Myocyte (in vitro differentiated cells): ENCODE data around the gene TESK2. TPM values are rescaled to one million over a fixed set of nuclear protein-coding genes. Genes with fewer than 3 reads are reported as not detected.
A peak's percentile ranks its signal among the peaks of the same experiment; 100 is the strongest.

ENCODE experiments used
- DNase-seq: peaks from one replicate; pipeline ENCODE4 v3.0.0-alpha.2; 2012; ENCODE audit warnings: low read depth
- total RNA-seq: library from RNA; depleted of rRNA; stranded (reverse); fragments of >200 nt; gene quantifications from 2 replicates; pipeline ENCODE4 v1.2.3, GENCODE V29; 2014

TESK2 gene
- total RNA-seq, 1 donor from 2014 or later: 1.7 TPM

DNA sequence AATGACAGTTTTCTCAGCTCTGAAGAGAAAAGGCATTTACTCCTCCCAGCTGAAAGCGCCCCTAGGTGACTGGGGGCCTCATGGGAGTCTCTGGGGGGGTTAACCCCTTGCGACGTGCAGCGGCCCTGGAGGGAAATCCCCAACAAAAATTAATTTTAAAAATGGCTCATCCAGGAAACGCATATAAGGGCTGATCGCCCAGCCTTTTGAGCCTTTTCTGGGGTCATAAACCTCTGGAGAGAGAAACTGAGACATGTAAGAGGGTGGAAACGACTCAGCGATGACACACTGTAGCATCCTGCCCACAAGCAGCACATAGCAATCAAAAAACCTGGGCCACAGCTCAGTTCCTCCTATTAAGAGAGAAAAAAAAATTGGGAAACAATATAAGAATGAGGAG is 184.6 kb downstream of the TESK2 start:
- no peak for DNase-seq

GRCh38 chr1:45305231-45305630 is 185.7 kb downstream of the TESK2 start:
- DNase-seq: no peak

- peak; percentile 60 for DNase-seq
Measured at GRCh38 chr1:45304311-45305081, 186.5 kb downstream of the TESK2 start.

- peak; percentile 98 for DNase-seq
Measured at GRCh38 chr1:45303520-45304310, 187.2 kb downstream of the TESK2 start.

DNA sequence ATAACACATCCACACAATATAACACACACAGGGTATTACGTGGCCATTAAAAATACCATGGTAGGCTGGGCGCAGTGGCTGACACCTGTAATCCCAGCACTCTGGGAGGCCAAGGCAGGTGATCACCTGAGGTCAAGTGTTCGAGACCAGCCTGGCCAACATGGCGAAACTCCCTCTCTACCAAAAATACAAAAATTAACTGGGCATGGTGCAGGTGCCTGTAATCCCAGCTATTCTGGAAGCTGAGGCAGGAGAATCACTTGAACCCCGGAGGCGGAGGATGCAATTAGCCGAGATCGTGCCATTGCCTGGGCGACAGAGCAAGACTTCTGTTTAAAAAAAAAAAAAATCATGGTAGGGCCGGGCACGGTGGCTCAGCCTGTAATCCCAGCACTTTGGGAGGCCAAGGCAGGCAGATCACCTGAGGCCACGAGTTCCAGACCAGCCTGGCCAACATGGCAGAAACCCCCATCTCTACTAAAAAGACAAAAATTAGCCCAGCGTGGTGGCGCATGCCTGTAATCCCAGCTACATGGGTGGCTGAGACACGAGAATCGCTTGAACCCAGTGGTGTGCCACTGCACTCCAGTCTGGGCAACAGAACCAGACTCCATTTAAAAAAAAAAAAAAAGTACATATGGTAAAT is 188.3 kb downstream of the TESK2 start:
- DNase-seq: no peak

DNA sequence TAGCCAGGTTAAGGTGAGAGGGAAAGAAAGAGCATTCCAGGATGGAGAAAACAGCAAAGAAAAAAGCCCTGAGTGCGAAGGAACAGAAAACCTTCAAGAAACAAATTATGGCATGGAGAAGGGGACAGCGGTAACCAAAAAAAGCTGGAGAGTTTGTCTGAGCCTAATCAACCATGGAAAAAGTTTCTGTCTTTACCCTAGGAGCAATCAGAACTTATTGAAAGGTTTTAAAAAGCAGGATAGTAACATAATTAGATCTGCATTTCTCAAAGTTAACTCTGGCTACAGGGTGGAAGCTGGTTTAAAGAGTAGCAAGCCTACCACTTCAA is 190.3 kb downstream of the TESK2 start:
- no peak for DNase-seq

DNA sequence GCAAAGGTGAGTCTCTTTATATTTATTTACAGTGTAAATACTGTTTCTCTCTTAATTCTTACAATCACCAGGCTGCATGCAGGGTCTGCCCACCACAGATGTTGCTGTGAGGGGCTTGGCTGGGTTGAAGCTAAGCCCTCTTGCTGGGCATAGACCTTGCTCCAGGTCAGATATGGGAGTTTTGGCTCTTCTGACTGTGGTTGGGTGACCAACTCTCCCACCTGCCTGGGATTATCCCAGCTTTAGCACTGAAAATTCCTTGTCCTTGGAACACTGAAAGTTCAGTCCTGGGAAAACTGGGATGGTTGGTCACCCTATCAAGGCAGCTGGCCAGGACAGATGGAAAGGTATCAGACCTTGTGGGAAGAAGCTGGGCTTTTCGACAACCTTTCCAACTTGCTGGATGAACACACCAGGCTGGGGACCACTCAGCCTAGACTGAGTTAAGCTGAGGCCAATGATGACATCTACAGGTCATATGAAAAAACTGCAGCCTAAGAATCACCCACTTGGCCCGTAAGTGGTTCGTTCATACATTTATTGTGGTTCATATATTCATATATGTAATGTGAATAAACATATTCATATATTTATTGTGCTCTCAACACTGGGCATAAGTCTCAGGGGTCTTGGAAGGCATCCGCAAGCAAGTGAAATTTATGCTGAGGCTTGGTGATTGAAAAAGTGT is 190.8 kb downstream of the TESK2 start:
- peak; percentile 77 for DNase-seq

GRCh38 chr1:45299296-45299695 is 191.7 kb downstream of the TESK2 start:
- DNase-seq: no peak

GRCh38 chr1:45297666-45298356 is 193.2 kb downstream of the TESK2 start:
- DNase-seq: no peak

Other genes starting within 250 kb of the TESK2 start
- not detected in 2 replicates for gene HPDL, start 164.3 kb downstream of the TESK2 start, total RNA-seq
- 4.6 and 4.7 TPM in 2 replicates for gene TOE1, start 151.0 kb downstream of the TESK2 start, total RNA-seq
- gene MUTYH, start 150.7 kb downstream of the TESK2 start, total RNA-seq: 10.7 and 12.9 TPM in 2 replicates
- gene CCDC163, start 8.9 kb upstream of the TESK2 start, total RNA-seq: 0.62 TPM in 2 replicates
- 3.5 and 6.8 TPM in 2 replicates for gene MMACHC, start 9.1 kb upstream of the TESK2 start, total RNA-seq
- gene PRDX1, start 30.7 kb upstream of the TESK2 start, total RNA-seq: 771 and 808 TPM in 2 replicates
- gene AKR1A1, start 59.7 kb upstream of the TESK2 start, total RNA-seq: 75.2 and 83.6 TPM in 2 replicates
- gene NASP, start 92.9 kb upstream of the TESK2 start, total RNA-seq: 30.8 and 32.6 TPM in 2 replicates
- 0.78 and 1.9 TPM in 2 replicates for gene CCDC17, start 132.9 kb upstream of the TESK2 start, total RNA-seq
- gene GPBP1L1, start 195.4 kb upstream of the TESK2 start, total RNA-seq: 131 and 134 TPM in 2 replicates
- gene TMEM69, start 197.0 kb upstream of the TESK2 start, total RNA-seq: 22.1 and 31.1 TPM in 2 replicates